ENCODE data around the gene ATG10.

DNA sequence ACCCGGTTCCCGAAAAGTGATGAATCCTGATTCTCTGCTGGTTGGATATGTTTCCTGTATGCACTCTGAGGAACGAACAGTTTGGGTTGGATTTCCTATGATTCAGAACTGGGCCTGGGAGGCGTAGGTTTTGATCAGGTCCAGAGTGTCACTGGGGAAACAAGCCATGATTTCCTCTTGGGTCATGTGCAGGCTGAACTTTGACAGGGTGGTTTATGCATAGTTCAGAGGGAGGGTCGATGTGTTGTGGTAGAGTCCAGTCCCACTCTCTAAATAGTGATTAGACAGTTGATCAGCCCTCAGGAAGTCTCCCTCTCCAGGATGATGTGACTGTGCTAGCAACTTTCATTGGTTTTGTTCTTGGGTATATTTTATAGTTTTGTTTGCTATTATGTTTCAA lies 17.4 kb downstream of the ATG10 start:
- TF ChIP-seq FOXK2 (IDR thresholded peaks at IDR 0.05) (no peak), FOXA1 (IDR thresholded peaks at IDR 0.05) (no peak), HDGF (IDR thresholded peaks at IDR 0.05; ENCODE audit: borderline replicate concordance) (no peak), SP1 (IDR thresholded peaks at IDR 0.05) (no peak), SUZ12 (IDR thresholded peaks at IDR 0.05) (no peak), ARNT (IDR thresholded peaks at IDR 0.05) (no peak)

Data from HEK293T (cell line).